Neural progenitor cell (in vitro differentiated cells): ENCODE results near the gene STK26.

Experiments
- EZH2 ChIP-seq: fragments of 200-600 bp; sonication (generic); IDR thresholded peaks from 2 replicates; pipeline ENCODE4 v1.6.1; 2017; ENCODE audit warnings: antibody characterized with exemption, mild to moderate bottlenecking, moderate library complexity
- TF ChIP-seq, protein P1 (sequence below): fragments of 200-600 bp; sonication (generic); IDR thresholded peaks from 2 replicates; pipeline ENCODE4 v1.5.1; 2017; ENCODE audit warnings: antibody characterized with exemption, mild to moderate bottlenecking

DNA sequence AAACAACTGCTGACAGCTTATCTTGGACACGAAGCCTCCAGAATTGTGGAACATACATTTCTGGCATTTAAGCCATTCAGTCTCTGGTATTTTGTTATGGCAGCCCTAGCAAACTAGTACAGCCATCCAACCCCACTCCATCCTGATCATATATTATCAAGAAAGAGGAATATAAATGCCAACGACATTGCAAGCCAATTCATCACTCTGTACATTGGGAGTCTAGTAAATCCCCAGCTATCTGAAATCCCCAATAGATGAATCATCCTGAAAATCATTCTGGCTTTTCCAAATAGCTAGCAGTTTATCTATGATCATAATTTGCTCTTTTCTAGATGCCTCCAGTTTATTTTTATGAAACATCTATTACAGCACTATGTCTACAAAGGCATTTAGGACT lies 63.6 kb downstream of the STK26 start:
- TF ChIP-seq, protein P1, sequence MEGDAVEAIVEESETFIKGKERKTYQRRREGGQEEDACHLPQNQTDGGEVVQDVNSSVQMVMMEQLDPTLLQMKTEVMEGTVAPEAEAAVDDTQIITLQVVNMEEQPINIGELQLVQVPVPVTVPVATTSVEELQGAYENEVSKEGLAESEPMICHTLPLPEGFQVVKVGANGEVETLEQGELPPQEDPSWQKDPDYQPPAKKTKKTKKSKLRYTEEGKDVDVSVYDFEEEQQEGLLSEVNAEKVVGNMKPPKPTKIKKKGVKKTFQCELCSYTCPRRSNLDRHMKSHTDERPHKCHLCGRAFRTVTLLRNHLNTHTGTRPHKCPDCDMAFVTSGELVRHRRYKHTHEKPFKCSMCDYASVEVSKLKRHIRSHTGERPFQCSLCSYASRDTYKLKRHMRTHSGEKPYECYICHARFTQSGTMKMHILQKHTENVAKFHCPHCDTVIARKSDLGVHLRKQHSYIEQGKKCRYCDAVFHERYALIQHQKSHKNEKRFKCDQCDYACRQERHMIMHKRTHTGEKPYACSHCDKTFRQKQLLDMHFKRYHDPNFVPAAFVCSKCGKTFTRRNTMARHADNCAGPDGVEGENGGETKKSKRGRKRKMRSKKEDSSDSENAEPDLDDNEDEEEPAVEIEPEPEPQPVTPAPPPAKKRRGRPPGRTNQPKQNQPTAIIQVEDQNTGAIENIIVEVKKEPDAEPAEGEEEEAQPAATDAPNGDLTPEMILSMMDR, result no peak
- TF ChIP-seq EZH2, result no peak
